Gastroesophageal sphincter (tissue), 3 donors: ENCODE measurements around the gene DGLUCY.

ENCODE experiments used
- EP300 ChIP-seq: sonication (generic); formaldehyde crosslinking; IDR thresholded peaks from one replicate; pipeline ENCODE4 v1.6.1; 2017; ENCODE audit warnings: antibody characterized with exemption, mild to moderate bottlenecking
- POLR2A ChIP-seq, 2 donors: fragments of 450-650 bp; IDR thresholded peaks; one replicate each; pipeline ENCODE4 v1.6.1; 2017; ENCODE audit warnings: antibody characterized with exemption in 2 of 2, mild to moderate bottlenecking in 2 of 2, moderate library complexity in 1 of 2
- POLR2AphosphoS5 ChIP-seq: sonication (generic); formaldehyde crosslinking; IDR thresholded peaks from one replicate; pipeline ENCODE4 v1.6.1; 2017; ENCODE audit warnings: antibody characterized with exemption
- TF ChIP-seq, protein P1 (sequence below), 4 experiments: fragments of 200-600 bp in 2 of 4; fragments of 450-650 bp in 2 of 4; sonication (generic) in 1 of 4; IDR thresholded peaks; one replicate each; pipeline ENCODE4 v1.5.1; 2017 to 2019; ENCODE audit warnings: antibody characterized with exemption in 4 of 4, mild to moderate bottlenecking in 2 of 4, moderate library complexity in 2 of 4

DNA sequence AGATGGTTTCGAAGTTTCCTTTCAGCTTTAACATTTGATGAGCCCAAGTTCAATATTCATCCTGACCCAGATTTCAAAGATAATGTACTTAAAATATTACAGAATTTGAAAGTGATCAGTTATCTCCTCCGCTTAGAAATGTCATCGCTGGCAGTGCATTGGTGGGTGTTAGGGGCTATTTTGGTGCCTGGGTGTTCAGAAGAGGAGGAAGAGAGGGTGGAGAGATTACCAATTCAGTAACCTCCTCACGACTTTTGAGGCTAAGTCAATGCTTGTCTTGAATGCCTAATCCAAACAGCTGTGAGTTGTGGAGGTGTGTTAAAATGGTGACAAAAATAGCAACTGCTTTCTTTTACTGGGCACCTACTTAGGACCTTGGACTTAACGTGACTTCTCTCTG lies 13.8 kb upstream of the DGLUCY start:
- TF ChIP-seq, protein P1, sequence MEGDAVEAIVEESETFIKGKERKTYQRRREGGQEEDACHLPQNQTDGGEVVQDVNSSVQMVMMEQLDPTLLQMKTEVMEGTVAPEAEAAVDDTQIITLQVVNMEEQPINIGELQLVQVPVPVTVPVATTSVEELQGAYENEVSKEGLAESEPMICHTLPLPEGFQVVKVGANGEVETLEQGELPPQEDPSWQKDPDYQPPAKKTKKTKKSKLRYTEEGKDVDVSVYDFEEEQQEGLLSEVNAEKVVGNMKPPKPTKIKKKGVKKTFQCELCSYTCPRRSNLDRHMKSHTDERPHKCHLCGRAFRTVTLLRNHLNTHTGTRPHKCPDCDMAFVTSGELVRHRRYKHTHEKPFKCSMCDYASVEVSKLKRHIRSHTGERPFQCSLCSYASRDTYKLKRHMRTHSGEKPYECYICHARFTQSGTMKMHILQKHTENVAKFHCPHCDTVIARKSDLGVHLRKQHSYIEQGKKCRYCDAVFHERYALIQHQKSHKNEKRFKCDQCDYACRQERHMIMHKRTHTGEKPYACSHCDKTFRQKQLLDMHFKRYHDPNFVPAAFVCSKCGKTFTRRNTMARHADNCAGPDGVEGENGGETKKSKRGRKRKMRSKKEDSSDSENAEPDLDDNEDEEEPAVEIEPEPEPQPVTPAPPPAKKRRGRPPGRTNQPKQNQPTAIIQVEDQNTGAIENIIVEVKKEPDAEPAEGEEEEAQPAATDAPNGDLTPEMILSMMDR (IDR thresholded peaks at IDR 0.05): no peak
- TF ChIP-seq EP300: no peak
- no peak for TF ChIP-seq POLR2AphosphoS5
- no peak for TF ChIP-seq POLR2A (IDR thresholded peaks at IDR 0.05)
